GM06990 (cell line): ENCODE measurements around the gene MRPL46.
A peak's percentile ranks its signal among the peaks of the same experiment; 100 is the strongest.

ENCODE experiments used
- DNase-seq: peaks from one replicate; pipeline ENCODE4 v3.0.0-alpha.2; 2011; ENCODE audit not compliant: insufficient read length; ENCODE audit errors: extremely low read depth
- H3K27me3 ChIP-seq: replicated peaks from 2 replicates; pipeline ENCODE4 v1.6.0; 2011; ENCODE audit warnings: low read length; ENCODE audit not compliant: control insufficient read depth, insufficient read depth
- H3K36me3 ChIP-seq: 2 replicates; pipeline ENCODE4 v1.5.1; 2011; ENCODE audit warnings: low read length; ENCODE audit not compliant: control insufficient read depth, insufficient read depth
- H3K4me3 ChIP-seq: replicated peaks from 2 replicates; pipeline ENCODE4 v1.5.1; 2011; ENCODE audit warnings: low read depth, mild to moderate bottlenecking, control low read depth, low read length
- TF ChIP-seq, protein P1 (sequence below): IDR thresholded peaks from 2 replicates; pipeline ENCODE4 v1.5.1; 2011; ENCODE audit warnings: low read length, control low read depth, mild to moderate bottlenecking, inconsistent platforms; ENCODE audit not compliant: insufficient read depth, poor library complexity, severe bottlenecking

The MRPL46 gene

DNA sequence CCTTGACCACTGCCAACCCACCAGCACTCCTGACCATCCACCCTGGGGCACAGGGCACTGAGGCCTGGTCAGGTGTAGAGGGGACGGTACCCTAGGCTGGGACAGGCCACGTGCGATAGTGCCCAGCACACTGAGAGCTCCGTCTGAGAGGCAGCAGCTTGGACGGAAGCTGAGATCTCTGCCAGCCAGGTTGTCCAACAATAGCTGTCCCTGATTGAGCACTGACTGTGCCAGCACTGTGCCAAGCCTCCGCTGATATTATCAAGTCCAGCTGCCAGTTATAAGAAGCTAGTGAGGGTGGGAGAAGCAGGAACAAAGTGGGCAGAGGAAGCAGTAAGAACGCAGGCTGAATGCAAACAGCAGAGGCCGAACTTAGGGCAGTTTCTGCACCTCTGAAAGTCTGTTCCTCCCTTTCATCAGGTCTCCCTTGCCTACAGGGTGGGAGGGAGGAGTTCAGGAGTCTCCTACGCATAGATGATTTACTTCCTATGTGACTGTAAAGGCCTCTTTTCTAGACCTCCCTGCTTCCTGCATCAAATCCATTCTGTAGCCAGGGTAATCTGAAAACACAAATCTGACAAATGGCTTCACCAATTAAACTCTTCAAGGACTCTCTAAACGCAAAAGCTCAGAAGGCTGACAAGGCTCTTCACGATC lies 30.0 kb upstream of the MRPL46 start:
- DNase-seq: no peak
- Histone ChIP-seq H3K36me3 (no peaks in the 10 kb centered on the region), H3K4me3 (no peak overlapping the region), H3K27me3 (no peaks in the 10 kb centered on the region)
- TF ChIP-seq, protein P1, sequence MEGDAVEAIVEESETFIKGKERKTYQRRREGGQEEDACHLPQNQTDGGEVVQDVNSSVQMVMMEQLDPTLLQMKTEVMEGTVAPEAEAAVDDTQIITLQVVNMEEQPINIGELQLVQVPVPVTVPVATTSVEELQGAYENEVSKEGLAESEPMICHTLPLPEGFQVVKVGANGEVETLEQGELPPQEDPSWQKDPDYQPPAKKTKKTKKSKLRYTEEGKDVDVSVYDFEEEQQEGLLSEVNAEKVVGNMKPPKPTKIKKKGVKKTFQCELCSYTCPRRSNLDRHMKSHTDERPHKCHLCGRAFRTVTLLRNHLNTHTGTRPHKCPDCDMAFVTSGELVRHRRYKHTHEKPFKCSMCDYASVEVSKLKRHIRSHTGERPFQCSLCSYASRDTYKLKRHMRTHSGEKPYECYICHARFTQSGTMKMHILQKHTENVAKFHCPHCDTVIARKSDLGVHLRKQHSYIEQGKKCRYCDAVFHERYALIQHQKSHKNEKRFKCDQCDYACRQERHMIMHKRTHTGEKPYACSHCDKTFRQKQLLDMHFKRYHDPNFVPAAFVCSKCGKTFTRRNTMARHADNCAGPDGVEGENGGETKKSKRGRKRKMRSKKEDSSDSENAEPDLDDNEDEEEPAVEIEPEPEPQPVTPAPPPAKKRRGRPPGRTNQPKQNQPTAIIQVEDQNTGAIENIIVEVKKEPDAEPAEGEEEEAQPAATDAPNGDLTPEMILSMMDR: no peak

GRCh38 chr15:88493844-88494243 lies 26.7 kb upstream of the MRPL46 start:
- Histone ChIP-seq H3K4me3 (no peak overlapping the region), H3K36me3 (no peaks in the 10 kb centered on the region), H3K27me3 (no peaks in the 10 kb centered on the region)
- no peak for DNase-seq
- TF ChIP-seq, protein P1: no peak

- TF ChIP-seq, protein P1: no peak
- Histone ChIP-seq H3K27me3 (no peaks in the 10 kb centered on the region), H3K36me3 (no peaks in the 10 kb centered on the region), H3K4me3 (no peak overlapping the region)
- no peak for DNase-seq
Measured at GRCh38 chr15:88491158-88491557, 24.0 kb upstream of the MRPL46 start.

- no peak for DNase-seq
- TF ChIP-seq, protein P1: no peak
- H3K27me3 ChIP-seq: no peaks in the 10 kb centered on the region
Measured at GRCh38 chr15:88490036-88490435, 22.8 kb upstream of the MRPL46 start.

DNA sequence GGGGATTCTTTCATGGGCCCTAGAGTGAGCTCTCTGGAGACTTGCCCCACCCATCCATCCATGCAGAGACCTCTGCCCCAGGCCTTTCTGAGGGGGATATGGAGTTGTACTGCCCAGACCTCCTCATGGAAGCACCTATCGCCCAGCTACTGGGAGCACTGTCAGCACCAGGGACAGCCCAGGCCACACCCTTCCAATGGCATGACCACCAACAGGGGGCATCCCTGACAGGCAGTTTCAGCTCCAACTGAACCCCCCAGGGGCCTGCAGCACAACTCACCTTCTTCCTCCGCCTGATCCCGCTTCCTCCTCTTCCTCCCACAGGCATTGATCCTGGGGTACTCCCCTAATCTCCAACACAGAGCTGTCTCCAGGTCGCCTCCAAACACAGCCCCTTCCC lies 22.1 kb upstream of the MRPL46 start:
- Histone ChIP-seq H3K36me3 (no peaks in the 10 kb centered on the region; the same call in 1 of the 2 replicates), H3K27me3 (no peaks in the 10 kb centered on the region), H3K4me3 (no peak overlapping the region)
- no peak for DNase-seq
- TF ChIP-seq, protein P1: peak; percentile 3

More at GRCh38 chr15:88490036-88490435, 22.8 kb upstream of the MRPL46 start:
- no peaks in the 10 kb centered on the region; the same call in 1 of the 2 replicates for H3K36me3 ChIP-seq
- H3K4me3 ChIP-seq: no peak overlapping the region
